Lower leg skin (tissue), 4 donors: ENCODE data around the gene FLOT1. TPM values are rescaled to one million over a fixed set of nuclear protein-coding genes. Genes with fewer than 3 reads are reported as not detected.

Experiments
- DNase-seq, 2 donors: peaks; one replicate each; pipeline ENCODE4 v3.0.0-alpha.2; 2019; ENCODE audit warnings: low spot score in 2 of 2
- H3K4me3 ChIP-seq: fragments of 200-600 bp; sonication (generic); 2 replicates; pipeline ENCODE4 v1.5.1; 2017; ENCODE audit warnings: mild to moderate bottlenecking, low read depth; ENCODE audit not compliant: poor library complexity, severe bottlenecking
- CTCF ChIP-seq, 3 donors: fragments of 450-650 bp; IDR thresholded peaks; one replicate each; pipeline ENCODE4 v1.5.1; 2016; ENCODE audit warnings: antibody characterized with exemption in 3 of 3, mild to moderate bottlenecking in 3 of 3, moderate library complexity in 2 of 3
- POLR2A ChIP-seq, 2 donors: fragments of 450-650 bp; IDR thresholded peaks; one replicate each; pipeline ENCODE4 v1.6.1; 2016 to 2017; ENCODE audit warnings: antibody characterized with exemption in 2 of 2, mild to moderate bottlenecking in 1 of 2, moderate library complexity in 1 of 2
- WGBS, 2 donors: methylation state at CpG; one replicate each; pipeline ENCODE4 v1.1.5; 2018; 5-methylcytosine and 5-hydroxymethylcytosine counted together
- intact Hi-C: fragments of 100-400 bp; cut with DNase I; formaldehyde crosslinking; loops from one replicate; pipeline ENCODE4 v1.15.0; 2023; ENCODE audit warnings: low total_unique reads
- total RNA-seq, 4 donors: library from RNA; depleted of rRNA; stranded (reverse); fragments of >200 nt; gene quantifications; one replicate each; pipeline ENCODE4 v1.1.0, GENCODE V29; 2016

The FLOT1 gene
- total RNA-seq, 4 donors from 2014 or later: 40.2 to 64.1 (median 42.5) TPM

GRCh38 chr6:30689985-30690384 is 52.5 kb downstream of the FLOT1 start:
- H3K4me3 ChIP-seq: no peak overlapping the region
- WGBS, 2 donors: 7 to 18% methylated on average over 4 of the region's 4 CpGs
- no peak for DNase-seq
- TF ChIP-seq CTCF (IDR thresholded peaks at IDR 0.05) (no peak), POLR2A (IDR thresholded peaks at IDR 0.05) (no peak)
- intact Hi-C loops: no loop called here

- intact Hi-C loops: no loop called here
- no peak overlapping the region for H3K4me3 ChIP-seq
- DNase-seq: no peak
- WGBS, 2 donors: 62 to 69% methylated on average over 11 of the region's 11 CpGs
- no peak for TF ChIP-seq CTCF (IDR thresholded peaks at IDR 0.05)
- TF ChIP-seq POLR2A (IDR thresholded peaks at IDR 0.05): no peak
Observed at GRCh38 chr6:30689022-30689865, 53.2 kb downstream of the FLOT1 start.

- no peak for DNase-seq
- H3K4me3 ChIP-seq: no peak overlapping the region
- 41 to 57% methylated on average over 9 of the region's 9 CpGs for WGBS, 2 donors
- intact Hi-C loops: no loop called here
- TF ChIP-seq CTCF (IDR thresholded peaks at IDR 0.05) (no peak), POLR2A (IDR thresholded peaks at IDR 0.05) (no peak)
Observed at GRCh38 chr6:30688569-30688968, 53.9 kb downstream of the FLOT1 start.

GRCh38 chr6:30687659-30688431 is 54.6 kb downstream of the FLOT1 start:
- H3K4me3 ChIP-seq: peak overlapping the region; percentile 76
- no peak for DNase-seq
- intact Hi-C loops: no loop called here
- WGBS, 2 donors: 5% methylated on average over 22 of the region's 22 CpGs
- TF ChIP-seq POLR2A (IDR thresholded peaks at IDR 0.05) (no peak), CTCF (IDR thresholded peaks at IDR 0.05) (no peak)

- TF ChIP-seq CTCF (IDR thresholded peaks at IDR 0.05) (no peak), POLR2A (IDR thresholded peaks at IDR 0.05) (no peak)
- WGBS, 2 donors: 1 to 2% methylated on average over 48 to 49 of the region's 52 CpGs
- peak; percentile 96 to 99 for DNase-seq
- H3K4me3 ChIP-seq: peak overlapping the region; percentile 76
- intact Hi-C loops: no loop called here
Observed at GRCh38 chr6:30686908-30687658, 55.4 kb downstream of the FLOT1 start.
